Suprapubic skin (tissue), 4 donors: ENCODE data around the gene PTGIS. TPM values are rescaled to one million over a fixed set of nuclear protein-coding genes. Genes with fewer than 3 reads are reported as not detected.
A peak's percentile ranks its signal among the peaks of the same experiment; 100 is the strongest.

Experiments used
- DNase-seq, 2 donors: peaks; one replicate each; pipeline ENCODE4 v3.0.0-alpha.2; 2019; ENCODE audit warnings: low spot score in 2 of 2
- H3K27ac ChIP-seq: fragments of 200-600 bp; sonication (generic); one replicate; pipeline ENCODE4 v1.5.1; 2019
- H3K27me3 ChIP-seq: fragments of 200-600 bp; sonication (generic); one replicate; pipeline ENCODE4 v1.5.1; 2019
- H3K36me3 ChIP-seq: fragments of 200-600 bp; sonication (generic); one replicate; pipeline ENCODE4 v1.5.1; 2019
- H3K4me1 ChIP-seq: fragments of 200-600 bp; sonication (generic); one replicate; pipeline ENCODE4 v1.5.1; 2019
- H3K4me3 ChIP-seq: fragments of 200-600 bp; sonication (generic); one replicate; pipeline ENCODE4 v1.5.1; 2019; ENCODE audit warnings: mild to moderate bottlenecking
- H3K9me3 ChIP-seq: fragments of 200-600 bp; sonication (generic); one replicate; pipeline ENCODE4 v1.5.1; 2019
- CTCF ChIP-seq, 2 donors: fragments of 200-600 bp in 1 of 2; fragments of 450-650 bp in 1 of 2; sonication (generic) in 1 of 2; IDR thresholded peaks; one replicate each; pipeline ENCODE4 v1.5.1; 2016 to 2019; ENCODE audit warnings: antibody characterized with exemption in 2 of 2, mild to moderate bottlenecking in 1 of 2, moderate library complexity in 1 of 2
- EP300 ChIP-seq: sonication (generic); formaldehyde crosslinking; IDR thresholded peaks from one replicate; pipeline ENCODE4 v1.6.1; 2017; ENCODE audit warnings: antibody characterized with exemption
- POLR2A ChIP-seq, 2 donors: fragments of 450-650 bp; IDR thresholded peaks; one replicate each; pipeline ENCODE4 v1.6.1; 2017; ENCODE audit warnings: antibody characterized with exemption in 2 of 2, mild to moderate bottlenecking in 2 of 2, moderate library complexity in 2 of 2
- POLR2AphosphoS5 ChIP-seq, 3 donors: sonication (generic); formaldehyde crosslinking; IDR thresholded peaks; one replicate each; pipeline ENCODE4 v1.6.1; 2017; ENCODE audit warnings: antibody characterized with exemption in 3 of 3
- WGBS: methylation state at CpG from one replicate; pipeline ENCODE4 v1.1.5; 2018; 5-methylcytosine and 5-hydroxymethylcytosine counted together
- total RNA-seq, 4 donors: library from RNA; depleted of rRNA; stranded (reverse); fragments of >200 nt; gene quantifications; one replicate each; pipeline ENCODE4 v1.1.0, GENCODE V29; 2016

Gene PTGIS
- total RNA-seq, 4 donors from 2014 or later: 4.3 to 14.4 (median 7.0) TPM

GRCh38 chr20:49489688-49490087 lies 78.2 kb downstream of the PTGIS start:
- H3K27me3 ChIP-seq: peaks cover 47% of the 10 kb centered on the region
- H3K4me1 ChIP-seq: peaks cover under 1% of the 10 kb centered on the region
- TF ChIP-seq POLR2AphosphoS5 (IDR thresholded peaks at IDR 0.05): no peak
- no peak for TF ChIP-seq CTCF (IDR thresholded peaks at IDR 0.05)
- no peak for TF ChIP-seq POLR2A (IDR thresholded peaks at IDR 0.05)
- TF ChIP-seq EP300: no peak
- H3K36me3 ChIP-seq: no peaks in the 10 kb centered on the region
- no peak overlapping the region for H3K27ac ChIP-seq
- no peak overlapping the region for H3K4me3 ChIP-seq
- 90% methylated on average over 5 of the region's 5 CpGs for WGBS
- no peaks in the 10 kb centered on the region for H3K9me3 ChIP-seq
- DNase-seq: no peak

GRCh38 chr20:49486064-49486463 lies 81.9 kb downstream of the PTGIS start:
- TF ChIP-seq POLR2A (IDR thresholded peaks at IDR 0.05) (no peak), POLR2AphosphoS5 (IDR thresholded peaks at IDR 0.05) (no peak), EP300 (no peak), CTCF (IDR thresholded peaks at IDR 0.05) (no peak)
- Histone ChIP-seq H3K4me3 (no peak overlapping the region), H3K27me3 (peaks cover 68% of the 10 kb centered on the region), H3K27ac (no peak overlapping the region), H3K36me3 (no peaks in the 10 kb centered on the region), H3K4me1 (peaks cover 25% of the 10 kb centered on the region), H3K9me3 (no peaks in the 10 kb centered on the region)
- DNase-seq: no peak

DNA sequence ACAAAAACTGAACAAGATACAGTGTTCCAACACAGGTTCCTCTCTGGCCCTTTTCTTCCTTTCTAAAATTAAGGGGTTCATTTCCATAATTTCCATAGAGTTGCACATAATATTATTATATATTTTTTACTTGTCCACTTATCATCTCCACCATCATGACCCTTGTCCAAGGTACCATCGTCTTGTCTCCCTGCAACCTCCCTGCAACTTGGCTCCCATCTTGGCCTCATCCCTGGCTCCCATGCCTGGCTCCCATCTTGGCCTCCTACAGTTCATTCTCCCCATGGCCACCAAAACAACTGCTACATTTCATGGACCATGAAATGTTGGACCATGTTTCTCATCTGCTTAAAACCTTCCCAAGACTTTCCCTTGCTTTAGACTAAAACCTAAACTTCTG lies 82.4 kb downstream of the PTGIS start:
- Histone ChIP-seq H3K27me3 (peaks cover 68% of the 10 kb centered on the region), H3K9me3 (no peaks in the 10 kb centered on the region), H3K4me1 (peaks cover 25% of the 10 kb centered on the region), H3K4me3 (no peak overlapping the region), H3K27ac (no peak overlapping the region), H3K36me3 (no peaks in the 10 kb centered on the region)
- 47% methylated on average over 1 of the region's 1 CpG for WGBS
- TF ChIP-seq POLR2AphosphoS5 (IDR thresholded peaks at IDR 0.05): no peak
- TF ChIP-seq POLR2A (IDR thresholded peaks at IDR 0.05): no peak
- no peak for TF ChIP-seq CTCF (IDR thresholded peaks at IDR 0.05)
- no peak for TF ChIP-seq EP300
- no peak for DNase-seq

GRCh38 chr20:49484180-49485140 lies 83.5 kb downstream of the PTGIS start:
- Histone ChIP-seq H3K4me3 (peak overlapping the region; percentile 49), H3K36me3 (no peaks in the 10 kb centered on the region), H3K27me3 (peaks cover 65% of the 10 kb centered on the region), H3K27ac (no peak overlapping the region), H3K9me3 (no peaks in the 10 kb centered on the region), H3K4me1 (peaks cover 25% of the 10 kb centered on the region)
- TF ChIP-seq EP300: no peak
- peak; percentile 34 to 76 for TF ChIP-seq CTCF (IDR thresholded peaks at IDR 0.05)
- 5% methylated on average over 21 of the region's 61 CpGs for WGBS
- peak; percentile 72 to 88 for DNase-seq

GRCh38 chr20:49483696-49484123 lies 84.2 kb downstream of the PTGIS start:
- H3K36me3 ChIP-seq: no peaks in the 10 kb centered on the region
- no peak overlapping the region for H3K27ac ChIP-seq
- WGBS: 0% methylated on average over 3 of the region's 44 CpGs
- peak overlapping the region; percentile 49 for H3K4me3 ChIP-seq
- H3K27me3 ChIP-seq: peaks cover 58% of the 10 kb centered on the region
- H3K9me3 ChIP-seq: no peaks in the 10 kb centered on the region
- TF ChIP-seq POLR2A (IDR thresholded peaks at IDR 0.05): no peak
- no peak for TF ChIP-seq POLR2AphosphoS5 (IDR thresholded peaks at IDR 0.05)
- no peak for TF ChIP-seq EP300
- TF ChIP-seq CTCF (IDR thresholded peaks at IDR 0.05): no peak
- no peak for DNase-seq
- H3K4me1 ChIP-seq: peaks cover 25% of the 10 kb centered on the region
